Thoracic aorta (tissue), 2 donors: ENCODE data around the gene THADA. TPM values are rescaled to one million over a fixed set of nuclear protein-coding genes. Genes with fewer than 3 reads are reported as not detected.

Experiments
- ATAC-seq: fragments of 150-250 bp; one replicate; pipeline ENCODE4 v1.8.0; 2017; ENCODE audit warnings: low read depth; ENCODE audit not compliant: insufficient number of reproducible peaks, low FRiP score
- DNase-seq: peaks from one replicate; pipeline ENCODE4 v3.0.0-alpha.2; 2020; ENCODE audit warnings: low spot score
- H3K27ac ChIP-seq, 2 donors: fragments of 200-600 bp; sonication (generic); 1 replicate in 1 of 2; 2 replicates in 1 of 2; pipeline ENCODE4 v1.5.1; 2016; ENCODE audit warnings: mild to moderate bottlenecking in 2 of 2, moderate library complexity in 2 of 2
- H3K27me3 ChIP-seq: fragments of 200-600 bp; sonication (generic); replicated peaks from 2 replicates; pipeline ENCODE4 v1.6.0; 2016; ENCODE audit warnings: mild to moderate bottlenecking; ENCODE audit not compliant: insufficient read depth
- H3K36me3 ChIP-seq: fragments of 200-600 bp; sonication (generic); one replicate; pipeline ENCODE4 v1.5.1; 2016
- H3K4me1 ChIP-seq, 2 donors: fragments of 200-600 bp; sonication (generic); 1 replicate in 1 of 2; 2 replicates in 1 of 2; pipeline versions ENCODE4 v1.5.1 to v1.6.0; 2016; ENCODE audit warnings: low read depth in 2 of 2, mild to moderate bottlenecking in 1 of 2; ENCODE audit not compliant: control insufficient read depth in 1 of 2
- H3K4me3 ChIP-seq: fragments of 200-600 bp; sonication (generic); 2 replicates; pipeline ENCODE4 v1.5.1; 2016; ENCODE audit warnings: mild to moderate bottlenecking
- H3K9me3 ChIP-seq: fragments of 200-600 bp; sonication (generic); 2 replicates; pipeline ENCODE4 v1.5.1; 2016
- total RNA-seq, 2 donors: library from RNA; depleted of rRNA; stranded (reverse); fragments of >200 nt; gene quantifications; one replicate each; pipeline versions ENCODE4 v1.1.0 to v1.2.3, GENCODE V29; 2016
- TF ChIP-seq, protein P1 (sequence below): fragments of 200-600 bp; sonication (generic); IDR thresholded peaks from one replicate; pipeline ENCODE4 v1.5.1; 2019; ENCODE audit warnings: antibody characterized with exemption

THADA gene
- total RNA-seq, 2 donors from 2014 or later = 33.3 to 46.6 TPM

DNA sequence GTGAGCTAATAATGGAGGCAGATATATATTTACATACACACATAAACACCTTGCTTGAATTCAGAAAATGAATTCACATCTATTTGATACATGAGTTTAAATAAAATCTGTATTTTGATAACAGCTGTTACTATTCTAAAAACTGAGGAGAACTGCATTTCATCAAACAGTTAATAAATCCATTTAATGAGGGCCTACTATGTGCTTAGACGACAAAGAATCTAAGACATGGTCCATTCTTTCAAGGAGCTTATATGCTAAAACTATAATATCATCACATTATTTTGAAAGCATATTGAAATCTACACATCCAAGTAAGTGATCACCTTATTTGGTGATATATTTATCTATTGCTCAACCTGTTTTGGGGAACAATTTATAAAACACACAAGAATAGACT is 278.6 kb downstream of the THADA start:
- Histone ChIP-seq H3K9me3 (no peaks in the 10 kb centered on the region), H3K4me3 (no peak overlapping the region), H3K27ac (no peak overlapping the region), H3K4me1 (peaks cover 22 to 39% of the 10 kb centered on the region in 2 donors), H3K27me3 (no peaks in the 10 kb centered on the region), H3K36me3 (no peaks in the 10 kb centered on the region)
- ATAC-seq = no peak
- TF ChIP-seq, protein P1, sequence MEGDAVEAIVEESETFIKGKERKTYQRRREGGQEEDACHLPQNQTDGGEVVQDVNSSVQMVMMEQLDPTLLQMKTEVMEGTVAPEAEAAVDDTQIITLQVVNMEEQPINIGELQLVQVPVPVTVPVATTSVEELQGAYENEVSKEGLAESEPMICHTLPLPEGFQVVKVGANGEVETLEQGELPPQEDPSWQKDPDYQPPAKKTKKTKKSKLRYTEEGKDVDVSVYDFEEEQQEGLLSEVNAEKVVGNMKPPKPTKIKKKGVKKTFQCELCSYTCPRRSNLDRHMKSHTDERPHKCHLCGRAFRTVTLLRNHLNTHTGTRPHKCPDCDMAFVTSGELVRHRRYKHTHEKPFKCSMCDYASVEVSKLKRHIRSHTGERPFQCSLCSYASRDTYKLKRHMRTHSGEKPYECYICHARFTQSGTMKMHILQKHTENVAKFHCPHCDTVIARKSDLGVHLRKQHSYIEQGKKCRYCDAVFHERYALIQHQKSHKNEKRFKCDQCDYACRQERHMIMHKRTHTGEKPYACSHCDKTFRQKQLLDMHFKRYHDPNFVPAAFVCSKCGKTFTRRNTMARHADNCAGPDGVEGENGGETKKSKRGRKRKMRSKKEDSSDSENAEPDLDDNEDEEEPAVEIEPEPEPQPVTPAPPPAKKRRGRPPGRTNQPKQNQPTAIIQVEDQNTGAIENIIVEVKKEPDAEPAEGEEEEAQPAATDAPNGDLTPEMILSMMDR = no peak
- no peak for DNase-seq

DNA sequence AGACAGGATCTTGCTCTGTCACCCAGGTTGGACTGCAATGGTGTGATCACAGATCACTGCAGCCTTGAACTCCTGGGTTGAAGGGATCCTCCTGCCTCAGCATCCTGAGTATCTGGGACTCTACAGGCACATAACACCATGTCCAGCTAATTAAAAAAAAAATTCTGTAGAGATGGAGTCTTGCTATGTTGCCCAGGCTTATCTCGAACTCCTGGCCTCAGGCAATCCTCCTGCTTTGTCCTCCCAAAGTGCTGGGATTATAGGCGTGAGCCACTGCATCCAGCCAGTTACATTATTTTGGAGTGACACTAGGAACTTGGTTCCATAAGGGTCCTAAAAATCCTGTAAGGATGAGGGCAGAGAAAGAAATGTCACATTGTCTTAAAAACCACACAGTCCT is 280.4 kb downstream of the THADA start:
- H3K4me3 ChIP-seq = no peak overlapping the region
- TF ChIP-seq, protein P1 = no peak
- peaks cover 37 to 52% of the 10 kb centered on the region in 2 donors for H3K4me1 ChIP-seq
- H3K9me3 ChIP-seq = no peaks in the 10 kb centered on the region
- ATAC-seq (no peak), DNase-seq (no peak)
- H3K27me3 ChIP-seq = no peaks in the 10 kb centered on the region
- no peak overlapping the region for H3K27ac ChIP-seq
- no peaks in the 10 kb centered on the region for H3K36me3 ChIP-seq

DNA sequence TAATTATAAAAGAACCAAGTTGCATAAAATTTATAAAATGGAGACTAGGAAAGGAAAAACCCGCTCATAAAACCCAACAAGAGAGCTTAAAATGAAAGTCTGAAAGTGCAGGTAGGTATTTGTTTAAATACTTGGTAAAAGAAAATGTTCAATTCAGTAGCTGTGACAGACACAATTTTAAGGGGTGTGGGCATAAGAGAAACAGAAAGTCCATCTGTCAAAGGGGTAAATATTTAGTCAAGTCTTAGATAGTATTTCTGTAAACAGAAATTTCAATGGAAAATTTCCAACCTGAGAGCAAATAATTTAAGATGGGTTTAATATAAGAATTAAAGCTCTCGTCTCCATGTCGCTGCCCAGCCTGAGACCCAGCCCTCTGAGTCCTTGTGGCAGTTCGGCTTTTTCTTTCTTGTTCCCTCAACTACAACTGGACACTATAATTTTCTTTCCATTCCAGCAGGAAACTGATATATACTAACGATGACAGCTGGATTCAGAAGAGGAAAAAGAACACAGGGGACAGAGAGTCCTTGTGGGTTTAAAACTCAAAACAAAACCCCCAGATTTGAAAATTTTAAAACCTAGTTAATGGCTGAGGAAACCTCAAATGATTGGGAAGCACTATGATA is 281.4 kb downstream of the THADA start:
- no peak for ATAC-seq
- Histone ChIP-seq H3K4me3 (no peak overlapping the region), H3K9me3 (no peaks in the 10 kb centered on the region), H3K4me1 (peaks cover 34 to 52% of the 10 kb centered on the region in 2 donors), H3K36me3 (no peaks in the 10 kb centered on the region), H3K27ac (peak overlapping the region in 1 of 2 donors; percentile 5), H3K27me3 (no peaks in the 10 kb centered on the region)
- DNase-seq = no peak
- TF ChIP-seq, protein P1 = no peak

DNA sequence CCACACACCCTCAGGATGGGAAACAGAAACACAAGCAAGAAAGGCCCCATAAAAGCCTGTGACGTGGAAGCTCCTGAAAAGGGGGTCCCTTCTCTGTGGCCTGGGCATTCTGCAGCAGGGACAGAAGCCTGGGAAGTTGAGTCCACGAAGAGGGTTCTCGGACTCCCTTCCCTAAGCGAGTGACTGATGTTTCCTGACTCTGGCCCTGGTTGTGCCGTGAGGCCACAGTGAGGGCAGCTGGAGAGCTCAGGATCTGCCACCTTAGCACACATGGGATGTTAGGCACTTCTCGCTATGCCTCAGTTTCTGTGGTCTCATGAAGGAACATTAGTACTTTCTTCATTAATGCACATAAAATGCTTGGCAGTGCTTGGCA is 282.2 kb downstream of the THADA start:
- ATAC-seq (no peak), DNase-seq (no peak)
- Histone ChIP-seq H3K9me3 (no peaks in the 10 kb centered on the region), H3K4me1 (peaks cover 34 to 57% of the 10 kb centered on the region in 2 donors), H3K27ac (peak overlapping the region; percentile 84 to 91), H3K27me3 (no peaks in the 10 kb centered on the region), H3K4me3 (peak overlapping the region; percentile 39), H3K36me3 (no peaks in the 10 kb centered on the region)
- TF ChIP-seq, protein P1 = no peak

DNA sequence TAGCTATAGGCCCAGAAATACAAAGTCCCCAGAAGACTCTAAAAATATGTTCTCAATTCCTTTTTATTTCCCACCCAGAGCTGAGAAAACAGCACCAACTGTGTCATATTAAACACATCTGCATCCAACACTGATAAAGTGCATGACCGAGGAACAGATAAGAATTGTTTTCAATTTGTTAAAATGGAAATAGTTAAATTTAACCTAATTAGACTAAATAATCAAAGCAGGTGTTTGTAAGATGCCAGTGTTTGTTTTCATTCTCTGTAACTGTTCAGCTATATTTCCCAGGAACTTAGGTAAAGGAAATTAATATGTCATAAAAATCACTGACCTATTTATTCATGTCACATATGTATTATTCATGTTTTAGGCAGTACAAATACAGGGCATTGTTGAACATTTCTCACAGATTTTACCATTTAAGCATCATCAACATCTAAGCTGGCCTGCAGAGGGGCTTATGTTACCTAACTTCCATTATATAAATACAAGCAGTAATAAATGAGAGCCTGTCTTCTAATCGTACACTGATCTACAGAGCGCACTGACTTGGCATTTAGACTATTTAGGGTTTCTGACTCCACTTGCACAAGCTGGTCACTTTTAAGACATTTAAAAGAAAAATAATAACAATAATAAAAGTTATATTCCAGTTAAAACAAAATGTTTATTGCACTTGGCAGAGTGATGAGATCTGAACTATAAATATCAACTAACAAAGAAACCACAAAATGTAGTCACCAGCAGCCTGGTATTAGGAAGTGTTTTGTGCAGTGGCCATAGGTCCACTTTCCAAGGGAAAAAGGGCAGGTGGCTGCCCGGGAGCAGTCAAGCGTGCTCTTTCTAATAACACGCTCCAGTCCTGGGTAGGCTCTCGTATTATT is 282.8 kb downstream of the THADA start:
- no peaks in the 10 kb centered on the region for H3K36me3 ChIP-seq
- peak; percentile 40 for ATAC-seq

More for the DNA sequence above, 282.8 kb downstream of the THADA start:
- H3K27me3 ChIP-seq = no peaks in the 10 kb centered on the region
- H3K4me3 ChIP-seq = peak overlapping the region; percentile 39
- H3K4me1 ChIP-seq = peaks cover 34 to 57% of the 10 kb centered on the region in 2 donors
- H3K9me3 ChIP-seq = no peaks in the 10 kb centered on the region
- H3K27ac ChIP-seq = peak overlapping the region; percentile 84 to 91
- TF ChIP-seq, protein P1 = no peak
- DNase-seq = no peak
